ENCODE data around the gene ACSBG1.

The ACSBG1 gene

DNA sequence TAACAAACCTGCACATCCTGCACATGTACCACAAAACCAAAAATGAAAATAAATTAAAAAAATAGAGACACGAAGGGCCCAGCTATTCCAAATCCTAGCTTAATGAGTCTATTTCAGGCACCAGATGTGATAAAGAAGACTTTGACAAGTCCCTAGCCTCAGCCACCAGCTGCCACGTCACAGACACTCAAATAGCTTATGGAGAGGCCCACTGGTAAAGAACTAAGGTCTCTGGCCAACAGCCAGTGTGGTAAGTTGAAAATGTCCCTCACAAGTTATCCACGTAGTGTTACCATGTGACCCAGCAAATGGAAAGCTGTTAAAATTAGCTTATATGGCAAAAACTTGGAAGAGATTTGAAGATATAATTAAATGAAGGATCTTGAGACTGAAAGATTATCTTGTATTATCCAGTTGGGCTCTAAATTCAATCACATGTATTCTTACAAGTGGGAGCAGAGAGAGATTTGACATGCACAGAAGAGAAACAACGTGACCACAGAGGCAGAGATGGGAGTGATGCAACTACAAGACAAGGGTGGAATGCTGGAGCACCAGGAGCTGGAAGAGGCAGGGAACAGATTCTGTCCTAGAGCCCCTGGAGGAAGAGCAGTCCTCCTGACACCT is 10.9 kb downstream of the ACSBG1 start:
- CTCF ChIA-PET = interaction anchor here (0.8 to 1.4 kb wide), 2 partner anchors 8 to 28 kb away, joined by 3 to 5 read pairs; no protein-coding TSS in a partner anchor
- Mint-ChIP-seq H3K27me3 (peaks cover 22% of the 10 kb centered on the region), H3K36me3 (no peaks in the 10 kb centered on the region), H3K27ac (no peak overlapping the region), H3K9me3 (no peaks in the 10 kb centered on the region), H3K4me3 (no peak overlapping the region), H3K4me1 (no peaks in the 10 kb centered on the region)
- DNase-seq = no peak

DNA sequence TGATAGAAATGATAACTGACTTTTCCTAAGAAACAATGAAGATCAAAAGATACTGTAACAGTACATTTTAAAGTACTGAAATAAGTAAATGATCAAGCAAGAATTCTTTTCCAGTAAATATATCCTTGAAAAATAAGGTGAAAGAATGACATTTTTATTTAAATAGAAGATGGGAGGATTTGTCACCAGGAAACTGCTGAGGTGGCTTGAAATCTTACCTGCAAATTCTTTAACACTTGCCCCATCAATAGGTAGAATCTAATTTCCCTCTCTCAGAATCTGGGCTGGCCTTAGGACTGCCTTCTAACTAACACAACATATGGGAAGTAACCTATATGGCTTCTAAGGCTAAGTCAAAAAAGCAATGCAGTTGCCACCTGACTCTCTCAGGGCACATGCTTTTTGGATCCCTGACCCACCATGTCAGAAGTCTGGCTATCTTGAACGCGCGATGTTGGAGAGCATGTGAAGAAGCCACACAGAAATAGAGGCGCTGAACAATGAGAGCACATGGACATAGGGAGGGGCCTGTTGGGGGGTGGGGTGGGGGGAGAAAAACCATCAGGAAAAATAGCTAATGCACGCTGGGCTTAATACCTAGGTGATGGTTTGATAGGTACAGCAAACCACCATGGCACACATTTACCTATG is 11.5 kb downstream of the ACSBG1 start:
- Mint-ChIP-seq H3K4me1 (no peaks in the 10 kb centered on the region), H3K27me3 (peaks cover 16% of the 10 kb centered on the region), H3K9me3 (no peaks in the 10 kb centered on the region), H3K4me3 (no peak overlapping the region), H3K36me3 (no peaks in the 10 kb centered on the region), H3K27ac (no peak overlapping the region)
- CTCF ChIA-PET = interaction anchor here (0.8 to 1.4 kb wide), 2 partner anchors 9 to 27 kb away, joined by 3 to 5 read pairs; no protein-coding TSS in a partner anchor
- no peak for DNase-seq

DNA sequence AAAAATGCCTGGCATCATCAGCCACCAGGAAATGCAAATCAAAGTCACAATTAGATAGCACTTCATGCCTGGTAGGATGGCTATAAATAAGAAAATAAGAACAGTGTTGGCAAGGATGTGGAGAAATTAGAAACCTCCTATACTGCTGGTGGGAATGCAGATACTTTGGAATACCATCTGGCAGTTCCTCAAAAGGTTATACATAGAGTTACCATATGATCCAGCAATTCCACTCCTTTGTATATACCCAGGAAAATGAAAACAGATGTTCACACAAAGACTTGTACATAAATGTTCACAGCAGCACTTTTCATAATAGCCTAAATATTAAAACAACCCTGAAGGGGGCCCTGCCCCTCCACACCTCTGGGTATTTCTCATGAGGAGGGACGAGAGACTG is 13.7 kb downstream of the ACSBG1 start:
- Mint-ChIP-seq H3K9me3 (no peaks in the 10 kb centered on the region), H3K36me3 (no peaks in the 10 kb centered on the region), H3K27ac (no peak overlapping the region), H3K4me1 (no peaks in the 10 kb centered on the region), H3K27me3 (peaks cover 13% of the 10 kb centered on the region), H3K4me3 (no peak overlapping the region)
- DNase-seq = no peak
- CTCF ChIA-PET = no interaction called here

DNA sequence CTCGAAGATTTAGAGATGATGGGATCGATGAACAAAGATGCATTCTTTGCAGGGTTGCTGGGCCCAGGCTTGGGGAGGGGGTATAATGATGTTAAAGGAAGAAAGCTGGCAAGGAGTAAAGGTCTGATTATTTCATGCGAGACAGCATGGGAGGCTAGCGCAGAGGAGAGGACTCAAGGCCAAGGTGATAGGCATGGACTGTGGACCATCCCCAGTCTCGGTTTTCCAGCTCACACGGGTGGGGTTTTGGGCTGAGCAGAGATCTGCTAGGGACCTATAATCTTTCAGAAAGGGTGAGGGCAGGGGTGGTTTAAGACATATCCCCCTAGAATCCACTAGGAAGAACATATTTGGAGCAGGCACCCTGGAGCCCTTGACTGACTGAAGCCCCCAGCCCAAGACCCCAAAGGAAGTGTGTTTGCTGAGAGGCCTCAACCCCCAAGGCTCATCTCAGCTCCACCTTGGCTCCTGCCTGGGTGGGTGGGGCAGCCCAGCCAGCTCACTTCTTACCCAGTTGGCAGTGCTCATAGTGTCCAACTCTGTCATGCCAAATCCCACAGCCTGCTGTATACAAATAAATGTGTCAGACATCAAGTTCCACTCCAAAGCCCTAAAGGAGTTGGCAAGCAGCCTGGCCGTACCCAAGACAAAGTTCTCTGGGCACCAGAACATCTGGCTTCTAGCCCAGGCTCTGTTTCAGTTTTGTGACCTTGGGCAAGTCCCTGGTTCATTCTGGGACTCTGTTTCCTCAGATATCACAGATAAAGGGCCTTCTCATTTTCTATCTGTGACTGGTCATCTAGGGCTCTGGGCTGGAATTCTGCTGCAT is 17.9 kb downstream of the ACSBG1 start:
- Mint-ChIP-seq H3K27ac (no peak overlapping the region), H3K4me3 (no peak overlapping the region), H3K9me3 (no peaks in the 10 kb centered on the region), H3K27me3 (peaks cover 17% of the 10 kb centered on the region), H3K4me1 (no peaks in the 10 kb centered on the region), H3K36me3 (no peaks in the 10 kb centered on the region)
- CTCF ChIA-PET = interaction anchor here (0.6 kb wide), 1 partner anchor 814 kb away, joined by 3 read pairs; no protein-coding TSS in a partner anchor
- no peak for DNase-seq

DNA sequence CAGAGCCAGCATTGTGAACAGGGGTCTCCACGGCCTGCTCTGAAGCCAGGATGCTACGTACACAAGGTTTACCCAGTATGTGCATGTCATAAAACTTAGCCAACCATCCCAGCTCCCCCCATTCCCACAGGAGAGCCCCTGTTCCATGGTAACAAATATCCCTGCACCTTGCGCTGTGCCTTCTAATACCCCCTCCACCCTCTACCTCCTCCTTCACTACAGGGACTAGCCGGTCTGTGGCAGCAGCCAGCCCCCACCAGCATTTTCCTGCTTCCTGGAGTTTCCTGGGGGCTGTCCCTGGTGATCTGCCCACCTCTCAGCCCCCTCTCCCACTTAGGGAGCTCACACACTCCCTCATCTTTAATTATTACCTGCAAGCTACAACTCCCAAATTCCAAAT is 20.4 kb downstream of the ACSBG1 start:
- H3K27me3 Mint-ChIP-seq = peaks cover 11% of the 10 kb centered on the region
- CTCF ChIA-PET = interaction anchor here (1.9 kb wide), 1 partner anchor 19 kb away, joined by 8 read pairs; no protein-coding TSS in a partner anchor
- no peak overlapping the region for H3K27ac Mint-ChIP-seq
- H3K4me3 Mint-ChIP-seq = no peak overlapping the region
- no peaks in the 10 kb centered on the region for H3K4me1 Mint-ChIP-seq
- DNase-seq = no peak
- H3K36me3 Mint-ChIP-seq = no peaks in the 10 kb centered on the region
- H3K9me3 Mint-ChIP-seq = no peaks in the 10 kb centered on the region

DNA sequence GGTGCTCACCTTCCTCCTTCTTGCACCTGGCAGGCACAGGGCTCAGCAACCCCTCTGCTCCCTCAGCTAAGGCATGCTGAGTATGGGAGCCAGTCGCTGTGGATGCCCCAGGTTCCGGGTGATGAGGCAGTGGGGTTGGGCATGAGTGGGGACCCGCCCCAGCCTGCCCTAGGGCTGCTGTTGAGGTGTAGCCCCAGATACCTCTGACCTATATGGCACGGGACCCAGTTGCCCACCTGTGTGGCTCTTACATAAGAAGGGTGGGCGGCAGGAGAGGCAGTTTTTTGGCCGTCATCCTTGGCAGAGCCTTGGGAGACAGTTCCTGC is 21.0 kb downstream of the ACSBG1 start:
- no peak overlapping the region for H3K27ac Mint-ChIP-seq
- CTCF ChIA-PET = interaction anchor here (1.9 kb wide), 1 partner anchor 18 kb away, joined by 5 read pairs; no protein-coding TSS in a partner anchor

DNA sequence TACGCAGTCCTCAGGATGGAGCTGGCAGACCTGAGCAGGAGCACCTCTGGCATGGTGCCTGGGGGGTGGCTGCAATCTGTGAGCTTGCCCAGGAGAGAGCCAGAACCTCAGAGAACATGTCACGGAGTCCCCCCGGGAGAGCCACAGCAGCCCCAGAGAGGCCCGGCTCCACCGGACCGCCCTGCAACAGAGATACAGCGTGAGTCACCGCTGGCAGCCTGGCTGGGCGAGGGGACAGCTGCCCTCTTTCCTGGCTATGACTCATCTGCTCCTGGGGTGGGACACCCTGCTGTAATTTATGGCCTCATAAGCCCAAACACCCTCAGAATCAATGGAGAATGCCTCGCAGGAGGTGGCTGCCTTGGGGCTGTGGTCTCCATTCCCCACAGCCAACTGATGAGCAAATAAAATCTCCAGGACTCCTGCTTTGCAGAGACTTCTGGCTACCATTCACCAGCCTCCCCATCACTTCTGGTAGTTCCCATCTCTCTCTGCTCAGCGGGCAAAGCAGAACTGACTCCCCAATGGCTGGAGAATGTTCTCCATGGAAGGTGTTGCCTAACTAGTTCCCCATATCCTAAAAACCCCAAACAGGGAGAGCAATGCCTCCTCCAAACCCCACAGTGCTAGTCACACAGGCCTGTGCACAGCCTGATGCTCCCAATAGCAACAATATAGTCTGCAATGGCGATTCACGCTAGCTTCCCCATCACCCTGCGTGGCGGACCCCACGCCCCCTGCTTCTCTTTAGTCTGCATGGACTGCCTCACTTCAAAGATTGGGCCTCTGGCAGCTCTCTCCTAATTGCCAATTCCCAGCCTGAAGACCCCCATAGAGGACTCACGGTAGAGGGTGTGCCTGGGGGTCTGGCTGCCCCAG is 21.6 kb downstream of the ACSBG1 start:
- H3K27me3 Mint-ChIP-seq = peaks cover 11% of the 10 kb centered on the region
- CTCF ChIA-PET = interaction anchor here (1.9 kb wide), 1 partner anchor 17 kb away, joined by 5 read pairs; no protein-coding TSS in a partner anchor
- no peaks in the 10 kb centered on the region for H3K4me1 Mint-ChIP-seq
- no peak overlapping the region for H3K4me3 Mint-ChIP-seq
- H3K9me3 Mint-ChIP-seq = no peaks in the 10 kb centered on the region
- DNase-seq = no peak
- H3K36me3 Mint-ChIP-seq = no peaks in the 10 kb centered on the region
- H3K27ac Mint-ChIP-seq = no peak overlapping the region

More for the DNA sequence above, 21.0 kb downstream of the ACSBG1 start:
- Mint-ChIP-seq H3K9me3 (no peaks in the 10 kb centered on the region), H3K4me1 (no peaks in the 10 kb centered on the region), H3K27me3 (peaks cover 11% of the 10 kb centered on the region), H3K36me3 (no peaks in the 10 kb centered on the region), H3K4me3 (no peak overlapping the region)
- DNase-seq = no peak

DNA sequence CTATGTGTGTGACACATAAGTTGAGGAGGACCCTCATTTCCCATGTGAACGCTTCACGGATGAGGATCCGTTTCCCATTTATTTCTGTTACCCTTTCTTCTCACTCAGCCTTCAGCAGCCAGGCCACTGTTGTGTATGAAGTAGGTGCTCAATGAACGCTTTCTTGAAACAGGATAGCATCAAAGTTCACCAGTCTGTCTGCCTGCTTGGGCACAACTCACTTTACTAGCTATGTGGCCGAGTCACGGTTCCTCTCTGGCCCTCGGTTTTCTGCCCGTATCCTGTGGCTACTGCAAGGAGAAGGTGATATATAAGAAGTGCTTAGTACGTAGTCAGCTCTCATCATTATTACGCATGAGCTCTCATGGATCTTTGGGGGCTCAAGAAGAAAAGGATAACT is 22.4 kb downstream of the ACSBG1 start:
- Mint-ChIP-seq H3K27me3 (peaks cover 15% of the 10 kb centered on the region), H3K4me3 (no peak overlapping the region), H3K27ac (no peak overlapping the region), H3K36me3 (no peaks in the 10 kb centered on the region), H3K9me3 (no peaks in the 10 kb centered on the region), H3K4me1 (no peaks in the 10 kb centered on the region)
- CTCF ChIA-PET = interaction anchor here (1.0 to 1.9 kb wide), 2 partner anchors 16 to 17 kb away, joined by 3 to 5 read pairs; no protein-coding TSS in a partner anchor
- DNase-seq = no peak

DNA sequence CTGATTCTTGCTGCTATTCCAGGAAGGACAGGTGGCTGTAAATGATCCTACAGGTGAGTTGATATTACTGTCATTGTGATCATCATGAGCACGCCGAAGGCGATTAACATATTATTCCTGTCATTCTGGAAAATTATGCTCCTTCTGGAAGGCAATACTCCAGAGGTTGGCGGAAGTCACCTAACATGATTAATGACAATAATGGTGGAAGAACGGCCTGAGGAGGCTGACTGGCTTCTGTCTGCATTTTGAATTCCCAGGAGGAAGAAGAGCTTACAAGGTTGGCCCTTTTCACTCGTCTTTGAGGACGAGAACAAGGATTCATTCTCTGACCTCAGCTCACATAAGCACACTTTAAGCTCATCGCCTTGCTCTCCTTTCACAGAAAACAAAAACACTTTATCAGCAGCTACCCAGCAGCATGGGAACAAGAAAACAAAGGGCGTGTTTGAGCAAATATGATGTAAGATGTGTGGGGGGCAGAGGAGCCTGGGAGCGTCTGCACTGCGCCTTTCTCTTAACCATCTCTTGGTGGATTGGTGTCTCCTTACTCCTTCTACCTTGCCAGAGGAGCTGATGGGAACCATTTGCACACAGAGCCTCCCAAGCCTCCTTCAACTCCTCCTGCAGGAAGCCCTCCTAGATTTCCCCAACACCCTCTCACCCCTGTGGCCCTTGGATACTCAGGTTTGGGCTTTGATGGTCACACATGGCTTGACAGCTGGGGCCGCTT is 23.0 kb downstream of the ACSBG1 start:
- no peak overlapping the region for H3K27ac Mint-ChIP-seq
- H3K27me3 Mint-ChIP-seq = peaks cover 16% of the 10 kb centered on the region
- H3K9me3 Mint-ChIP-seq = no peaks in the 10 kb centered on the region
- H3K4me3 Mint-ChIP-seq = no peak overlapping the region
- no peak for DNase-seq
- H3K36me3 Mint-ChIP-seq = no peaks in the 10 kb centered on the region
- CTCF ChIA-PET = interaction anchor here (1.0 to 1.9 kb wide), 3 partner anchors 16 to 17 kb away, joined by 3 to 7 read pairs (median 5); no protein-coding TSS in a partner anchor
- no peaks in the 10 kb centered on the region for H3K4me1 Mint-ChIP-seq

DNA sequence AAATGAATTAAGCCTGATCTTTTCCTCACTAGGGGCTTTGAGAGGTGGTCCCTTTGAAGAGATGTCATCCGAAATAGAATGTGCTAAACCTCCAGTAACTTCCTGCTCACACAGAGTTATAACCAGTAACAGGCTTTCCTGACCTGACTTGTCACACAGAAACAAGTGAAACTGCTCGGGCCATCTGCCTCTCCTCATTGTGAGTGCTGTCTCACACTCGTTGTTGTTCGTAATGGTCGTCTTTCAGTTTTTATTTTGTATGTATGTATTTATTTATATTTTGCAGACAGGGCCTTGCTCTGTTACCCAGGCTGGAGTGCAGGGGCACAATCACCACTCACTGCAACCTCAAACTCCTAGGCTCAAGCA is 24.0 kb downstream of the ACSBG1 start:
- no peaks in the 10 kb centered on the region for H3K4me1 Mint-ChIP-seq
- CTCF ChIA-PET = interaction anchor here (1.4 kb wide), 1 partner anchor 15 kb away, joined by 7 read pairs; no protein-coding TSS in a partner anchor
- no peaks in the 10 kb centered on the region for H3K9me3 Mint-ChIP-seq
- H3K27ac Mint-ChIP-seq = no peak overlapping the region
- H3K27me3 Mint-ChIP-seq = peaks cover 21% of the 10 kb centered on the region
- H3K36me3 Mint-ChIP-seq = no peaks in the 10 kb centered on the region
- DNase-seq = no peak
- no peak overlapping the region for H3K4me3 Mint-ChIP-seq

DNA sequence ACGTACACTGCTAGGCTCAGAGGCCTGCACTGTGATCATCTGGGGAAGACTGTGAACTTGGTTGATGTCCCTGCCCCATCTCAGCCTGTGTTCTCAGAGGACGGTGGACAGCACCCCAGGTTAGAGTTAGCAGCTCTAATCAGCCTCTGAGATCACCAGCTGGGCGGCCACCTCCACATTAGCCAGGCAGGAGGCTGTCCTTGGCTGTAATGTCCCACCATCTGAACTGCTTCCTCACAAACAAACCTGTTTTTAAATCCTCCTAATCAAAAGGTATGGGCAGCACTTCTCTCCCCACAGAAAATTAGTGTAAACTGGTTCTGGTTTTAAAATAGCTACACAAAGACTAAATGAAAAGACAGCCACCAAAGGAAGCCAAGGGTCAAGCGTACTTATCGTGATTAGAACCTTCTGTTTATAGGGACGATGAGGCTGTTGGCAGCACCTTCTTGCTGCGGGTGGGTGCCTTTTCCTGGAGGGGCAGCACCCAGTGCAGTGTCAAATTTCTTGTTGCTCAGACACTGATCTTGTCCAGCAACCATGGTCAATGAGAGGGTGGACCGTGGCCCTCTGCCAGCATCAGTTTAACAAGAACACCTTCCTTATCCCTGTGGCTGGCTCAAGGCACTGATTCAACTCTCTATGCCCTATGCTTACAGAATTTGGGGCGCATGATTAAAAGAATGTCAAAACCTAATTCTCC is 24.6 kb downstream of the ACSBG1 start:
- no peak overlapping the region for H3K27ac Mint-ChIP-seq
- peaks cover 25% of the 10 kb centered on the region for H3K27me3 Mint-ChIP-seq
- CTCF ChIA-PET = interaction anchor here (1.4 kb wide), 1 partner anchor 15 kb away, joined by 7 read pairs; no protein-coding TSS in a partner anchor
- no peaks in the 10 kb centered on the region for H3K9me3 Mint-ChIP-seq
- H3K4me1 Mint-ChIP-seq = no peaks in the 10 kb centered on the region
- no peaks in the 10 kb centered on the region for H3K36me3 Mint-ChIP-seq
- no peak for DNase-seq
- H3K4me3 Mint-ChIP-seq = no peak overlapping the region

DNA sequence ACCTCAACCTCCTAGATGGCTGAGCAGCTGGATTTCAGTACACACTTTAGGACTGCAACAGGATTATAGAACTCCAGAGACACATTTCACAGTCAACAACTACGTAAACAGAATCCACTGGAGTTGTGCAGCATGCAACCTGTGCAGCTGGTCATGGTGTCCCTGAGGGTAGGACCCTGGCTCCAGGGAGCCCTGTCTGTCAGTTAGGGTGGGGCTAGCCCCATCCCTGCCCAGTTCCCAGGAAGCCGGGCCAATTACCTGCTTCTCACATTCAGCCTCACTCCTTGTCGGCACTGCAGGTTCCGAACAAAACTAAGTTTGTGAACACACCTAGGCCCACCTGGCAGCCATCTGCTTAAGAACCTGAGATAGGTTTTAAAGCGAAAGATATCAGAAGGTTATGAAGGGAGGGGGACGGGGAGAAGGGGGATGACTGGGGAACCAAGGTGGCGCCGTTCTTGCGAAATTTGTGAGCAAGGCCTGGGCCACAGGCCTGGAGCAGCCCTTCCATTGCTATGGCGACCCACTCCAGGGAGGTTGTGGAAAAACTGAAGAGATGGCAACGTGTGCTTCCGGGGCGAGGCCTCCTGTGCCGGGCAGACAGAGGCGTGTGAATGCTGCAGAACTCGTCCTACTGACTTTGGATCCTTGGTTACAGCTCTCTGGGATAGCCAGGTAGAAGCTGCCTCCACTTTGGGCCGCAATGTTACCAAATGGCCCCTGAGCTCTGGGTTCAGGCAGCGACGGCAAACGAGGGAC is 25.3 kb downstream of the ACSBG1 start:
- Mint-ChIP-seq H3K27me3 (peaks cover 29% of the 10 kb centered on the region), H3K4me3 (no peak overlapping the region), H3K27ac (no peak overlapping the region), H3K36me3 (no peaks in the 10 kb centered on the region), H3K9me3 (no peaks in the 10 kb centered on the region), H3K4me1 (no peaks in the 10 kb centered on the region)
- CTCF ChIA-PET = interaction anchor here (6.2 kb wide), 1 partner anchor 14 kb away, joined by 31 read pairs; no protein-coding TSS in a partner anchor
- no peak for DNase-seq

All from activated naive CD4-positive, alpha-beta T cell treated with anti-CD3 and anti-CD28 coated beads, Interleukin-2, amount 10 ng/mL, durations not matched to agents 7 days and 5 days (primary cell).